NCI-H526 treated with DMSO at 0.1 percent for 48 hours (cell line): ENCODE data around the gene UBE2J2.

ENCODE experiments used
- DNase-seq: peaks from one replicate; lab custom pipeline; 2025; lab: John Stamatoyannopoulos, UW

The UBE2J2 gene

DNA sequence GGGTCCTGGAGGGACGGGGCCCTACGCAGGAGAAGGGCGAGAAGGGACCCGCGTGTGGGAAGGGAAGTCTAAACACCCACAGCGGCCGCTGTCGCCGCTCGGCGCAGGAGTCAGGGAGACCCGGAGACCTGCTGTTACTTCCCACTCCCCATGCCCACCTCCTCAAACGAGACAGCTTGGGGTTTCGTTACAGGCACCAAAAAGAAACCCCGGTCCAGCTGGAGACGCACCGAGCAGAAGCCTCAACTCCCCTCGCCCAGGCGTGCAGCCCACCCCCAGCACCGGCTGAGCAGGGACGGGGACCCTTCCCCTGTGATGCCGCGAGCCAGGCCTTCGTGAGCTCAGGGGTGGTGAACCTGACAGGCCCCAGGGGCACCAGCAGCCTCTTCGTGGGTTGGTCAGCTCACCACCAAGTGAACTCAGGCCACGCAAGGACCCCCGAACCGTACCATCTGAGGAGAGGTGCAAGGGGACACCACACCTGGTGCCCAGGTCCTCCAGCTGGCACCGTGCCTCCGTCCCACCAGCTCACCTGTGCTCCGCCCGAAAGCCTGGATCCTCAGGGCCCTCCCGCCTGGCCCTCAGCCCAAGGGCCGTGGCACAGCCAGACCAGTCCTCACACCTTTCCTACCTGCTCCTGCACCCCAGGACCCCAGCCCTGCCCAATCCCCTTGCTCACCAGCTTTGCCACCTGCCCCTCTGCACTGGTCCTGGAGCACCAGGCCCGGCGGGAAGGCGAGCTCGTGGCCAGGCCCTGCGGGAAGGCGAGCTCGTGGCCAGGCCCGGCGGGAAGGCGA, 46.9 kb downstream of the UBE2J2 start:
- DNase-seq = no peak

DNA sequence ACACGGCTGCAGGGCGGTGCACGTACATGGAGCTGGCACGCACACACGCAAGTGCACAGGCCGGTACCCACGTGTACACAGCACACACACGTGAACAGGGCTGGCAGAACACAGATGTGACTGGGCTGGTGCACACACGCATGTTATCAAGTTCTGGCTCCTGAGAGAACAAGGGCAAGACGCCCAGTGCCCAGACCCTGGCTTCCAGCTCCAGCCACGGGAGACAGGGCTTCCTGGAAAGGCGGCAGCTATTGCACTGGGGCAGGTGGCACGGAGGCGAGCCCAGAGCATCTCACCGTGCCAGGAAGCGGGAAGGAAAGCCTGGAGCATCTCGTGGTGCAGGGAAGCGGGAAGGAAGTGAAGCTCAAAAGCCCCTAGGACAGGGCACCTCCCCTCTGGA, 47.7 kb downstream of the UBE2J2 start:
- DNase-seq = no peak

DNA sequence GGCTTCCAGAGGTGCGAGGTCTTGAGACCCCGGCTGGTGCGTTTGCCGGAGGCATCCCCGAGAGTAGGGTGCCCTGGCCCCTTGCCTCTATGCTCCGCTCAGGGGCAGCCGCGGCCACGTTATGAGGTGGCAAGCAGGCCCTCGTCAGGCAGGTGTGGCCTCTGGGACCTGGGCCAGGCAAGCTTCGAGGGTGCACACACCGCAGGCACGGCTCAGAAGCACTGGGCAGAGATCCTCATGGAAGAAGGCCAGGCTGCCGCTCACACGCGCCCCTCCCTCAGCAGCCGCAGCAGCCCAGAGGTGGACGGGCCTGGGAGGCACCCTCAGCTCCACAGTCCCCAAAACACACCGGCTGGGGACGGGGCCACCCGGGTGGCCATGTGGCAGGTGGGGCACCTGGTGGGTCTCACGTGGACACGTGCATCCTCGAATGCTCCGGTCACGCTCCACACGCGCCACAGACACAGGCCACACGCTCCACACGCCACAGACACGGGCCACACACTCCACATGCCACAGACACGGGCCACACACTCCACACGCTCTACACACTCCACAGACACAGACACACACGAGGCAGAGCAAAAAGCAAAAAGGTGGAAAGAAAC, 48.3 kb downstream of the UBE2J2 start:
- no peak for DNase-seq

DNA sequence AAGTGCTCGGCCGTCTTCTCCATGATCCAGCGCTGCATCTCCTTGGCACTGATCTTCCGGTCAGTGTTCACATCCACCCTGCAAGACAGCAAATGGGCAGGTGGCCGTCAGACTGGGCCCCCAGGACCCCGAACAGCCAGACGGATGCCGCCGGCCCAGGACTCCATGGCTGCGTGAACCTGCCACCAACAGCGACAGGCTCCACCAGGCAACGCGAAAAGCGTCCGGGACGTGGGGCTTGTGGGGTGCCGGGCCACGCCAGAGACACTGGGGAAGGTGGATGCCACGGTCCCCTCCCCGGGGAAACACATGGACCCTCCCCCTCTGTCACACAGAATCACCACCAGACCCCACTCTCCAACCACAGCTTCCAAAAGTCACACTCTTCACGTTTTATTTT, 49.8 kb downstream of the UBE2J2 start:
- DNase-seq = no peak

DNA sequence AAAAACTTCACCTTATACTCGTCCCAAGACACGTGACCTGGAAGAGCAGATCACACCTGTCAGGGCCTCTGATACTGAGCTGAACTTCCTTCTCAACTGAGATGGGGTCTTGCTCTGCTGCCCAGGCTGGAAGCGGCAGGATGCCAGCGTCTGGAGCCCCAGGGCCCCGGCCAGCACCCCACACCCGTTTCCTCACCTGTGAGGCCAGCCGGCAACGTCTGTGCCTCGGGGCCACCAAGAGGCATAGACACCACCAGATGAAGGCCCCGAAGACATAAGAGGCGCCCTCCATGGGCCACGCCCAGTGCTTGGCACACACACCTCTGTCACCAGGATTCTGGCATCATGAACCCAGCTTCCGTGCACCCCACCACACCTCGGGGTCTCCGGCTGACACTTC, 50.3 kb downstream of the UBE2J2 start:
- no peak for DNase-seq

DNA sequence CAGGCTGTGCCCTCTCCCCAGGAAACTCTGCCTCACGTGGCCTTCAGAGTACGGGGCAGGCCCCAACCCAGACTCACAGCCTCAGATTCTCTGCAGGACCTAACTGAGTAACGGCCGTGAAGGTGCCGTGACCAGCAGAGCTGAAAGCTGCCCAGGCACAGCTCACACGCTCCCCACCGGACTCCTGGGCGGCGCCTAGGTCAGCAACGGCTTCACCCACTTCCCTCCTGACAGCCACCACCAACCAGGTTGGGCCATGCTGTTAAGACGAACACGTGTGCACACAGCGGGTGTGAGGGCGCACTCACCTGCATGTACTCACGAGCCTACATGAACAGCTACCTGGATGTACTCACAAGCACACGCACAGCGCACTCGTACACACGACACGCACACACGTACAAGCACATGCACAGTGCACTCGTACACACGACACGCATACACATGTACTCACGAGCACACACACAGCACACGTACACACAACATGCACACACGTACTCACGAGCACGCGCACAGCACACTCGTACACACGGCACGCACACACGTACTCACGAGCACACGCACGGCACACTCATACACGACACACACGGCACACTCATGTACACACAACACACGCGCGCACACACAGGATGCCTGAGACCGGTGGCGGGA, 51.0 kb downstream of the UBE2J2 start:
- no peak for DNase-seq

DNA sequence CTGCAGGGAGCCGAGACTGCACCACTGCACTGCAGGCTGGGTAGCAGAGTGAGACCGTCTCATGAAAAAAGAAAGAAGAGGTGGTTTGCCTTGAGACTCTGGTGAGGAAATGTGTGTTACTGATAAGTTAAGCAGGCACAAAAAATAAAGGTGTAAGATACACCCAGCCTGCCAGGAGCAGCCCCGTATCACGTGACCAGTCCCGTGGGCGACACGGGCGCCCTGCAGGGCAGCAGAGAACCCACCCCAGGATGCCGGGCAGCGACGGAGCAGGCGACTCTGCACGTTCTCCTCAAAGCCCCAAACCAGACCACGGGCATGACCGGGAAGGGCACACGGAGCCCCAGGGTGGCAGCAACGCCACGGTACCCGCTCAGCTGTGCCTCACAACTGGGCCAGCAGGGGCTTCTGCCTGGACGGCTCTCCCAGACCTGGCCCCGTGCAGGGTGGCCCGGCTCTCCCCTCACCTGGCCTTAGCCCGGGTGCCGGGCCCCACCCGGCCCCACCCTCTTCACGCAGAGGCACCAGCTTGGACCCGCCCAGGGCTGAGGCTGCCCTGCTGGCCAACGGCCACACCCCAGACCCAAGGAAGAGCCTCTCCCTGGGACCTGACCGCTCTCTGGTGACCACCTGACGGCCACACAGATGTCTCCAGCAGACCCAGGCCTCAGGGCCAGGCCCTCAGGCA, 51.6 kb downstream of the UBE2J2 start:
- no peak for DNase-seq

DNA sequence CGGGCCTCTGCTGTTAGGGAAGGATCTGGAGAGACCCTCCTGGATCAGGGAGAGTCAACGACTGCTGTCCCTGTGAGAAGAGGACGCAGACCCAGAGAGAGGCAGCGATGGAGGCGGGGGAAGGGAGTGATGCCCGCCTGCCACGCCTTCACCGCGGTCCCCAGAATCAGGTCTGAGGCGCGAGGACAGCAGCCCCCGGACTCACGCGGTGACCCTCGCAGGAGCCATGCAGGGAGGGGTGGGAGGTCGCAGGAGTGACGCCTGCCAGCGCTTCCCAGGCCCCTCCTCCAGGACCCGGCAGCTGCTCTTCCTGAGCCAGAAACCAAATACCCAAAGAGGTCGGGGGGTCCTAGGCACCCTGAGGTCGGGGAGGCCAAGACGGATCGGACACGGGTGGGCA, 53.5 kb downstream of the UBE2J2 start:
- DNase-seq = no peak

DNA sequence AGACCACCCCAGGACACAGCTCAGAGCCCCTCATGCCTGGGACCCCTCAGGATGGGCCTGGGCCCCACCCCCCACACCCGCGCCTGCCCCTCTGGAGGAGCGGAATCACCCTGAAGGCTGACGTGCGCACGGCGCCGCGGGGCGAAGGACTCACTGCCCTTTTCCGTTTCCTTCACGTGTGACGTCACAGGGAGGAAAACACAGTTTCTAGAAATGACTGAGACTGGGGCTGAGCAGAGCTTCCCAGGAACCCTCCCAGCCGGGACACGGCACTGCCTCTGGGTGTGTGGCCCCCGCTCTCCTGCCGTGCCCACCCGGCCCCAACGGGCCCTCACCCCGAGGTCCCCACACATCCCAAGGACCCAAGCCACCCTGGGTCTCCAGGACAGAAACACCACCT, 54.3 kb downstream of the UBE2J2 start:
- no peak for DNase-seq

DNA sequence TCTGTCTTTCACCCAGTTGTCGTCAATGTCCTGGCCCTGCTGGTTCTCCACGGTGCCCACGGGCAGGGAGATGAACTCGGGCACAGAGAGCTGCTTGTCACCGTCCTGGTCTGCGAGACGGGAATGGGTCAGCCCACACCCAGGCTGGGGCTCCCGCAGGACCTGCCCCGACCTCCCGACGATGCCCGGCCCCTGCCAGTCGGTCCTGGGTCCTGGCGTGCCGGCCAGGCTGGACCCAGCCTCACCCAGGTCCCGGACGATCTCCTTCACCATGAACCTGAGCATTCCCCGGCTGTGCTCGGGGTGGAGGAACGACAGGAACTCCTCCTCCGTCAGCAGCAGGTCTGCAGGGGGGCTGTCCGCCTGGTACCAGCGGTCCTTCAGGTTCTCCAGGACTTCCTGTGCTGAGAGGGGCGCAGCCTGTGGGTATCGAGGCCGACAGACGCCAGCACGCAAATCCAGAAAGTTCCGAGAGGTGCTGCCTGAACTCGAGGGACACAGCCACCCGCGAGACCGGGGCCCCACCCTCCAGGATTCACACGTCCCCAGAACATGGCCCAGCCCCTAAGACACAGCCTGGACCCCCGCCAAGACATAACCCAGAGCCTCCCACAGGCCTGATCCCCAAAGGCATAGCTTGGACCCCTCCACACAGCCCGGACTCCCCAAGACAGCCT, 55.0 kb downstream of the UBE2J2 start:
- DNase-seq = no peak

DNA sequence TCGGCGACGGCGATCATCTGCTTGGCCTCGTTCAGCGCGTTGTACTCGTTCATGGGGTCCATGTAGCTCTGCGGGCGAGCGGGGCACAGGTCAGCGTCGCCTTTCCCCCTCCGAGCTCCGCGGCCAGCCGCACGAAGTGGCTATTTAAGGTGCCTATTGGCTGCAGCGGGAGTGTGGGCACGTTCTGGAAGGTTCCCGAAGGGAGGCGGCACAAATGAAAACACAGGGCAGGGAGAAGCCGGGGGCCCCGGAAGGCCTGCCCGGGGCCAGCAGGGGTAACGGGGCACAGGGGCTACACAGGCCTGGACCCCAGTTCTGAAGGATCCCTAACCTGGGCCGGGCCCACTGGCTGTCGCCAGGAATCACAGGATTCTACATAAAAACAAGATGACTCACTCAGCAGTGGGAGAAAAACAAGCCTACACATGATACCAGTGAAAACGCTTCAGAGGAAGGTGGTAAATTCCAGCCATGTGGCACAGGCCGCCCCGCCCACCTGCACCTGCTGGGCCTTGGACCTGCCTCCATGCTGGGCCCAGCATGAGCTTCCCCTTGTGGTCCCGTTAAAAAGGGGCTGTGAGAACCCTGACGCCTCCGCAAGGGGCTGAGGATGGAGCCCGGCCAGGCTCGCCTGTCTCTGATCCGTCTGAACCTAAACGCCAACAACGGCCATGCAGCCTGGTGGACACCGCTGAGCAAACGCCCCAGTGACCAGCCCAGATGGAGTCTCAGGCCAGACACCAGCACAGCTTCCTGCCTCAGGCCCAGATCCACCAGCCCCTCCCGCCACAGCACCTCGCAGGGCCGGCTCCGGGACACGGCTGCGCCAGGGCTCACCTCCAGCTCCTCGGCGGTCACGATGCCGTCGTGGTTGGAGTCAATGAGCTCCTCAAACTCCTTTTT, 55.8 kb downstream of the UBE2J2 start:
- DNase-seq = no peak

DNA sequence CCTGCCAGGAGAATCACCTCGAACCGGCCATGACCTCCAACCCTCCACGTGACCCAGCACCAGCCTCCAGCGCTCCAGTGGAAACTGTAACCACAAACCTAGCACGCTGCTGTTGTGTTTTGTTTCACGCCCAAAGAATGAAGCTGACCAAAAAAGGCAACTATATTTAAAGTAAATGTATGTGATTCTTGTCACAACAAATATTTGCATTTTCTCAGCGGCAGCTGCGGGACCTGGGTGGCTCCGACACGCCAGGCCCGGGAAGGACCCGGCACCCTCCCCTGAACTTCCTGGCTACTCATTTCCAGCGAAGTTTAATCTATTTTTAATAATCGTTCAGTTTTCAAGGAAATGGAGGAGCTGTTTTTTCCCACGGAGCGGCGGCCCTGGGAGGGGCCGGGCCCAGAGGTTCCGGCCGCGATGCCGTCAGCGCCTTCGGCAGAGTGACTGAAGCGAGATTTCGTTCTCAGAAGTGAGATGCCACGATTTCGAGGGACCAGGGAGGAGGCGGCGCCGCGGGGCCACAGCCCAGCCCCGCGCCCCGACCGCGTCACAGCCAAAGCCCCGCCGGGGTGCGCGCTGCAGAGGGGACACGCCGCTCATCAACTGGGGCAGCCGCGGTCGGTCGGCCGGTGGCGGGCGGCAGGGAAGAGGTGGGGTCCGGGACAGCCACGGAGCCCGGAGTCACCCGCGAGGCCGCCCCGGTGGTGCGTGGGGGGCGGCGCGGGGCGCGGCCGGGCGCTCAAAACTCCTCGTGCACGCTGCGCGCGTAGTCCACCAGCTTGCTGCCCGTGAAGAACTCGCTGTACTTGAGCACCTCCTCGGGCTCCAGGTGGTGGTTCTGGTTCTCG, 56.7 kb downstream of the UBE2J2 start:
- peak; percentile 37 for DNase-seq

DNA sequence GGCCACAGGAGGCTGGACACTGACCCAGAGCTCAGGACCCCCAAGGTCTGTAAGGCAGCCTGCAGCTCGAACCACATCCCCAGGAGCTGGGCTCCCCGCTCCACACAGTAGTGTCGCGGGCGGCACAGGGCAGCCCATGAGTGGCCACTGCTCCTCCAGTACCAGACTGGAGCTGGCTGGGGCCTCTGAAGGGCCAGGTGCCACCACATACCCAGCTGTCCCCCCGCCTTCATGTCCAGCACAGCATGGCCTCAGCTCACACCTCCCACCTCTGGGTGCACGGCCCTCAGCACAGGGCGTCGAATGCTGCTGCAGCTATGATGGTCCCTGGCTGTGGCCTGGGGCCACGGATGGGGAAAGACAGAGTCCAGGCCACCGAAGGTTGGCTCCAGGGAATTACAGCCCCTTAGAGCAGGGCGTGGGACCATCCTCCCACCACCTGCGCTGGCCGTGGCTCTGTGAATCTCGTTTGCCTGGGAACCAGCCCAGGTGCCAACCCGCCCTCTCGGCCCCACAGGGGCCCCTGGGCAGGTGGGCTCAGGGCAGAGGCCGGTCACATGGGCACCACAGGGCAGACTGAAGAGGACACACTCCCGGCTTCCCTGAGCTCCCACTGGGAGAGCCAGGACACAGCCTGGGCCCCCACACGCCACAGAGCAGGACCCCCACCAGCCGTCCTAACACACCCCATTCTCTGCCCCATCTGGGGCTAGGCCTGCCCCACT, 57.6 kb downstream of the UBE2J2 start:
- no peak for DNase-seq

DNA sequence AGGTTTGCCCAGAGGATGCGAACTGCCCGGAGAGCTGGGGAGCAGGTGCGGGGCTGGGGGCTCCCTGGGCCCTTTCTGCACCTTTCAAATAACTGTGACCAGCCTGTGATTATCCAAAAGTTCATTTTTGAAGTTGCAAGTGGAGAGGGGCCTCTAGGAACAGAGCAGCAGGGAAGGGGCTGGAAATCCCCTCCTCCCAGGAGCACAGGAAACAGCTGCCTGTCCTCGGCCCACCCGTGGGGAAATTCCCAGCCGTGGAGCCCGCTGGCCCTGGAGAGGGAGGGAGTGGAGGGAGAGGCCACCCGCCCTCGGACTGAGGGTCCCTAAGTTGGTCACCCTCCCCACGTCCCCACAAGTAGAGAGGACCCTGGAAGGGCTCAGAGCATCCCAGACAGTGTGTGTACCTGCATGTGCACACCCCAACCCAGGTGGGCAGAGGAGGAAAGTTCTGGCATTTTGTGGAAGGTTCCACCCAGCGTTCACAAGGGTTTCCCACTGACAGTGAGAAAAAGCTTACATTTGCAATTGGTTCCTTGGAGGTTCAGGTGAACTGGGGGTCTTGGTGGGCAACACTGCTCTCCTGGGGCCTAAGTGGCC, 58.5 kb downstream of the UBE2J2 start:
- no peak for DNase-seq

DNA sequence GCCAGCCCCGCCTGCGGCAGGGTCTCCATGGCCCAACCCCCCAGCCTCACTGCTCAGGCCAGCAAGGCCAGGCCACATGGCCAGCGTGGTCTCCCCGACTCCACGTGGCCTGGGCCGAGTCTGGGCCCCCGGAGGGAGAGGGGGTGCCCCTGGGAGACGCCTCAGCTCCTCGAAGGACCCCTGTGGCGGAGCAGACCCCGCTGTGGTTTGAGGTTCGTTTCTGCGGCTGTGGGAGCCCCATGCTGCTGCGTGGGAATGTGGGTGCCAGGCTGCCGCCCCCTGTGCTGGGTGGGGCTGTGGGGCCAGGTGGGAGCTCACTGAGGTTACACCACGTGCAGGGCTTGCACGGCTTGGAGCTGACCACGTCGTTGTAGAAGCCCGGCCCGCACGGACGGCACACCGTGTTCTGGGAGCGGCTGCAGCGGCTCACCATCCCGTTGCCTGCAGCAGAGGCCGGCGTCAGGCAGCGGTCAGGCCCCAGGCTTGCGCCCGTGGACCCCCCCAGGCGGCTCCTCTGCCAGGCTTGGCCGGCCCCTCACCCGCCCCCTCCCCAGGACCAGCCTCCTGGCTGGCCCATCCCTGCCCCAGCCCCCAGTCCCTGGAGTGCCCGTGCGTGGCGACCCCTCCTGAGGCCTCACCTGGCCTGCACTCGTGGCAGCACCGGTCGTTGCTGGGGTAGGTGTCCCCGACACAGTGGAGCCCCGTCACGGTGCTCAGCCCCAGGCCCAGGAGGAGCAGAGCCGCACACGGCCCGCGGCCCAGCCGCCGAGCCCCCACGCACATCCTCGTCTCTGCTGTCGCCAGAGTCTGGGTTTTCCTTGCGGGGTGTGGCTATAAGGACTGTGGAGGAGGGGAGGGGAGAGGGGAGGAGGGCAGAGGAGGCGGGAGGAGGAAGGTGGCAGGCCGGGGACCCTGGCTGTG, 60.0 kb downstream of the UBE2J2 start, which contains the start of gene TNFRSF4:
TNFRSF4 (minus strand) TSS at position 809 of the 921 bp plus-strand sequence; CDS start at position 783, 26 bp downstream.
- DNase-seq = no peak

DNA sequence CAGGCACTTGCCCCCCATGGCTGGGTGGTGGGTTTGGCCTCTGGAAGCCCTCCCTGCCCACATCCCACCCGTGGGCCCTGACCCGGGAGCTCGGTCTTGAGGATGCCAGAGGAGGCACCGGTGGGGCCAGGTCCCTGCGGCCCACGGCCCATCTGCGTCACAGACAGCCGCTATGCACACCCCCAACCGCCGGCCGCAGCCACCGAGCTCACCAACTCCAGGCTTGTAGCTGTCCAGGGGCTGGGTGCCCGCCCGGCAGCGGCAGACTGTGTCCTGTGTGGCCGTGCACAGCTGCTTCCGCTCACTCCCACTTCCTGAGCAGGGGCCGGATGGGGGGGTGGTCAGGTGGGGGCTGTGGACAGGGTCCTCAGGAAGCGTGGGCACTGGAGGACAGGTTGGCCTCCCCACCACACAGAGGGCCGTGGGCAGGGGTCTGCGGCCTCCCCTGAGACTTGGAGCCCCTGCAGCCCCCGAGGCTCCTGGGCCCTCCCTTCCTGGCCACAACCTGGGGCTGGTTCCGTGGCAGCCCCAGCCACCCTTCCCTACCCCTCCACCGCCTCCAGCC, 60.8 kb downstream of the UBE2J2 start:
- DNase-seq = no peak
